Measurements from ENCODE around the gene NPAS3.

Gene NPAS3

DNA sequence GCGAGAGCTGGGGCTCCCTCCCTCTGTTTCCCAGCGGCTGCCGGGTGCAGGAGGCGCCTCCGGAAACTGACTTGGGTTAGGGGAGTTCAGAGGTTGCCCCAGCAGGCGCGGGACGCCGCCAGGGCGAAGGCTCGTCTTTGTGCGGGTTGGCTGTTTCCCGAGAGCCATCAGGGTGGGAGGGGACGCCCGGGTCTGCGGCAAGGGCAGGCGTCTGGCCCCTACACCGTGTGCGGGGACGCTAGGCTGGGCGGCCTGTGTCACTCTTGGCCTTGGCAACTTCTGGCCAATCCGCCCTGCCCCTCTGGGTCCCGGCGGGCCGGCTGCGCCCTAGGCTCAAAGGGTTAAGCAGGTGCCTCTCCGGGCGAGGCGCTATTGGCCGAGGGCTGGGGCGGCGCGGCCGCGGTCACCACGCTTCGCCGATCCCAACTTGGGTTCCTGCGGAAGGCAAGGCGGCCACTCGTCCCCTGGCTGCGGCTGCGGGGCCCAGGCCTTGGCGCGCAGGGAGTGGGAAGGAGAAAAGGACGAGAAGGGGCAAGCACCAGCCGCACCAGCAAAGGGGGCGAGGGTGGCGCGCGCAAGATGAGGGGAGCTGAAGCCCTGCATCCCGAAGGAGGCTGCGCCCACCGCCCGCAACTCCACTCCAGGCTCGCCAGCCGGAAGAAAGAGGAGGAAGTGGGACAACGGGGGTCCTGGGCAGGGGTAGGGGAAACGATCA lies 5.6 kb upstream of the NPAS3 start:
- no peak overlapping the region for H3K9ac ChIP-seq (ENCODE audit: low read length)
- no peaks in the 10 kb centered on the region for H3K9me2 ChIP-seq (replicated peaks; ENCODE audit: insufficient read depth, low read length)
- no peak for DNase-seq
- no peak overlapping the region for H3K4me3 ChIP-seq (ENCODE audit: low read length)
- no peaks in the 10 kb centered on the region for H3K36me3 ChIP-seq (replicated peaks; ENCODE audit: insufficient read depth, low read length)
- H3K27ac ChIP-seq (ENCODE audit: low read length): no peak overlapping the region
- H3K27me3 ChIP-seq (replicated peaks; ENCODE audit: insufficient read depth, low read length): no peaks in the 10 kb centered on the region
- H3K4me2 ChIP-seq (ENCODE audit: low read depth, low read length): no peak overlapping the region
- no peaks in the 10 kb centered on the region for H3K4me1 ChIP-seq (ENCODE audit: low read length)
- TF ChIP-seq CTCF (IDR thresholded peaks at IDR 0.05; ENCODE audit: low read length) (no peak), EZH2phosphoT487 (IDR thresholded peaks at IDR 0.05; ENCODE audit: low read length) (no peak), EZH2 (optimal IDR thresholded peaks at IDR 0.05; ENCODE audit: low read depth, low read length) (no peak)
- no peaks in the 10 kb centered on the region for H3K9me3 ChIP-seq (replicated peaks; ENCODE audit: insufficient read depth, low read length)
- H2AFZ ChIP-seq (ENCODE audit: low read length): no peak overlapping the region
- H3F3A ChIP-seq (ENCODE audit: insufficient read depth, low read length): no peaks in the 10 kb centered on the region
- H4K20me1 ChIP-seq (ENCODE audit: insufficient read depth, low read length): no peaks in the 10 kb centered on the region
- H3K79me2 ChIP-seq (ENCODE audit: low read length): no peaks in the 10 kb centered on the region

- Histone ChIP-seq H3K9ac (ENCODE audit: low read length) (no peak overlapping the region), H3F3A (ENCODE audit: insufficient read depth, low read length) (no peaks in the 10 kb centered on the region), H3K4me2 (ENCODE audit: low read depth, low read length) (no peak overlapping the region), H3K4me1 (ENCODE audit: low read length) (no peaks in the 10 kb centered on the region), H4K20me1 (ENCODE audit: insufficient read depth, low read length) (no peaks in the 10 kb centered on the region), H3K27ac (ENCODE audit: low read length) (no peak overlapping the region), H2AFZ (ENCODE audit: low read length) (no peak overlapping the region), H3K36me3 (replicated peaks; ENCODE audit: insufficient read depth, low read length) (no peaks in the 10 kb centered on the region), H3K9me3 (replicated peaks; ENCODE audit: insufficient read depth, low read length) (no peaks in the 10 kb centered on the region), H3K9me2 (replicated peaks; ENCODE audit: insufficient read depth, low read length) (no peaks in the 10 kb centered on the region), H3K27me3 (replicated peaks; ENCODE audit: insufficient read depth, low read length) (no peaks in the 10 kb centered on the region), H3K79me2 (ENCODE audit: low read length) (no peaks in the 10 kb centered on the region), H3K4me3 (ENCODE audit: low read length) (no peak overlapping the region)
- no peak for TF ChIP-seq EZH2 (optimal IDR thresholded peaks at IDR 0.05; ENCODE audit: low read depth, low read length)
- no peak for TF ChIP-seq CTCF (IDR thresholded peaks at IDR 0.05; ENCODE audit: low read length)
- no peak for TF ChIP-seq EZH2phosphoT487 (IDR thresholded peaks at IDR 0.05; ENCODE audit: low read length)
- DNase-seq: no peak
These were observed 5.0 kb upstream of the NPAS3 start for GRCh38 chr14:32933629-32934072.

DNA sequence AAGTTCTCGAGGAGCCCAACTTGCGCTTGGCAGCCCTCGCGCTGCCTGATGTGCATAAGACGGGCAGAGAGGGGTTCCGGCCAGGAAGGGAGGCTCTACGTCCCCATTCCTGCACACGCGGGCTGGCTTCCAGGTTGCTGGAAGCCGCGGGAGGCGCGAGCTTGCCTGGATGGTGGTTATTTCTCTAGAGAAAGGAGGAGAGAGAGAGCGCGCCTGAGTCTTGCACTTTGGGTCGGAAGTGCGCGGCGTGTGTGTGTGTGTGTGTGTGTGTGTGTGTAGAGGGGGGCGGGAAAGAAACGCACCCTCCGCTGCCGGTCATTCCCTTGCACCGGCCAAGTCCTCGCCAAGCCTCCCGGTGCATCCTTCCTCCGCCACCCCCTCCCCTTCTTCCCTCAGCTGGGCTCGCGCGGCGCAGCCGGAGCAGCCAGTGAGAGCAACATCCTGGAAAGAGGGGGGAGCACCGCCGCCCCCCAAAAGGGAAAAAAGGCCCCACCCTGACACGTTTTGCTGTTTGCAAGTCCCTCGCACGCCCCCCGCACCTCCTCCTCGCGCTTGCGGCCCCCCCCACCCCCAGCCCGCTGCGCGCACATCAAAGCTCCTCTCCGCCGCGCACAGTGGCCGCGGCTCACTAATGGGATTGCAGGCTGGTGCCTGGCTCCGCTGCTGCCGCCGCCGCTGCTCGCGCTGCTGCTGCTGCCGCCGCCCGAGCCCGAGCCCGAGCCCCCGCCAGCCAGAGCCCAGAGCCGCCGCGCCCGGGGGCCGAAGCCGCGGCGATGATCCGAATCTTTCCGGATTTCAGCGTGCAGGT lies 4.4 kb upstream of the NPAS3 start:
- no peaks in the 10 kb centered on the region for H3F3A ChIP-seq (ENCODE audit: insufficient read depth, low read length)
- no peaks in the 10 kb centered on the region for H3K27me3 ChIP-seq (replicated peaks; ENCODE audit: insufficient read depth, low read length)
- H3K9me2 ChIP-seq (replicated peaks; ENCODE audit: insufficient read depth, low read length): no peaks in the 10 kb centered on the region
- H3K27ac ChIP-seq (ENCODE audit: low read length): no peak overlapping the region
- H3K4me3 ChIP-seq (ENCODE audit: low read length): no peak overlapping the region
- no peaks in the 10 kb centered on the region for H4K20me1 ChIP-seq (ENCODE audit: insufficient read depth, low read length)
- H3K9me3 ChIP-seq (replicated peaks; ENCODE audit: insufficient read depth, low read length): no peaks in the 10 kb centered on the region
- no peak overlapping the region for H3K4me2 ChIP-seq (ENCODE audit: low read depth, low read length)
- H3K9ac ChIP-seq (ENCODE audit: low read length): no peak overlapping the region
- DNase-seq: no peak
- no peaks in the 10 kb centered on the region for H3K4me1 ChIP-seq (ENCODE audit: low read length)
- no peak overlapping the region for H2AFZ ChIP-seq (ENCODE audit: low read length)
- TF ChIP-seq EZH2 (optimal IDR thresholded peaks at IDR 0.05; ENCODE audit: low read depth, low read length): no peak
- TF ChIP-seq CTCF (IDR thresholded peaks at IDR 0.05; ENCODE audit: low read length): no peak
- no peak for TF ChIP-seq EZH2phosphoT487 (IDR thresholded peaks at IDR 0.05; ENCODE audit: low read length)
- H3K36me3 ChIP-seq (replicated peaks; ENCODE audit: insufficient read depth, low read length): no peaks in the 10 kb centered on the region
- no peaks in the 10 kb centered on the region for H3K79me2 ChIP-seq (ENCODE audit: low read length)
